ENCODE data around the gene GALNTL6. TPM values are rescaled to one million over a fixed set of nuclear protein-coding genes. Genes with fewer than 3 reads are reported as not detected.

Gene GALNTL6
- total RNA-seq, 1 experiment from 2014 or later: not detected

GRCh38 chr4:171966356-171966755 is 153.2 kb downstream of the GALNTL6 start:
- no peak overlapping the region for H3K27ac Mint-ChIP-seq
- Histone ChIP-seq H2BK12ac (ENCODE audit: insufficient read length, low read depth, low read length) (no peak overlapping the region), H3K23ac (ENCODE audit: insufficient read length, low read depth, low read length) (no peak overlapping the region), H3T11ph (ENCODE audit: low read length) (no peak overlapping the region), H4K91ac (ENCODE audit: insufficient read length, low read depth, low read length) (no peak overlapping the region), H2BK20ac (ENCODE audit: low read depth, low read length, poor library complexity, severe bottlenecking) (no peak overlapping the region), H3K9me3 (ENCODE audit: control insufficient read depth, low read depth, low read length) (no peaks in the 10 kb centered on the region), H3K4ac (ENCODE audit: low read depth, low read length) (no peak overlapping the region), H3K79me1 (ENCODE audit: insufficient read depth, low read depth, low read length, poor library complexity, severe bottlenecking) (no peaks in the 10 kb centered on the region), H3K56ac (ENCODE audit: insufficient read length, low read depth, low read length) (no peak overlapping the region), H2AK5ac (ENCODE audit: insufficient read length, low read length) (no peak overlapping the region), H3K27ac (ENCODE audit: insufficient read length, low read depth, low read length) (no peak overlapping the region), H3K9ac (ENCODE audit: extremely low read depth, insufficient read length, low read length) (no peak overlapping the region), H4K8ac (replicated peaks; ENCODE audit: insufficient read length, low read depth, low read length) (no peak overlapping the region), H2BK5ac (ENCODE audit: insufficient read length, low read length) (no peak overlapping the region), H3K23me2 (ENCODE audit: insufficient read length, low read depth, low read length, poor library complexity, severe bottlenecking) (no peaks in the 10 kb centered on the region), H3K14ac (ENCODE audit: insufficient read depth, low read length) (no peak overlapping the region), H2BK120ac (ENCODE audit: low read depth, low read length, poor library complexity, severe bottlenecking) (no peak overlapping the region), H3K18ac (ENCODE audit: insufficient read length, low read depth, low read length) (no peak overlapping the region), H2BK15ac (ENCODE audit: low read depth, low read length) (no peak overlapping the region), H3K27me3 (ENCODE audit: insufficient read depth, low read length) (no peaks in the 10 kb centered on the region), H4K5ac (ENCODE audit: insufficient read length, low read depth, low read length) (no peak overlapping the region), H4K20me1 (ENCODE audit: control insufficient read depth, insufficient read depth, insufficient read length) (no peaks in the 10 kb centered on the region), H3K4me2 (ENCODE audit: insufficient read depth, insufficient read length, low read length) (no peak overlapping the region), H3K79me2 (ENCODE audit: insufficient read depth, low read length) (no peaks in the 10 kb centered on the region), H3K4me1 (ENCODE audit: insufficient read depth, low read length) (no peaks in the 10 kb centered on the region; the same call in 1 of the 2 replicates), H2AFZ (ENCODE audit: low read length) (no peak overlapping the region)
- H3K36me3 Mint-ChIP-seq (ENCODE audit: insufficient read depth in 1 of 3, low read depth in 3 of 3): no peaks in the 10 kb centered on the region; a peak in 1 of 7 replicates
- H3K9me3 Mint-ChIP-seq: no peaks in the 10 kb centered on the region; a peak in 1 of 5 replicates
- H3K4me3 Mint-ChIP-seq: no peak overlapping the region
- no peaks in the 10 kb centered on the region for H3K27me3 Mint-ChIP-seq (ENCODE audit: low read depth)
- TF ChIP-seq CTCF (conservative IDR thresholded peaks at IDR 0.05): no peak
- peaks cover 3 to 6% of the 10 kb centered on the region in 2 experiments; a peak in 3 of 4 replicates for H3K4me1 Mint-ChIP-seq
- no CpG with 5 or more reads among the region's 2 CpGs for WGBS (ENCODE audit: extremely low coverage, insufficient read length, low lambda C conversion rate)
- no peak for DNase-seq
